HG03571 (cell line): Measurements from ENCODE around the gene RHBDL3.
"Not testable (repeated sequence)": the region's sequence is repeated elsewhere in the genome, so short reads cannot be mapped to it uniquely, and the experiment has no call there.

Experiments
- ATAC-seq: cut with Tn5 transposase; IDR thresholded peaks from one replicate; pipeline ENCODE4 v1.9.1; 2021; ENCODE audit not compliant: unreplicated experiment

Gene RHBDL3

DNA sequence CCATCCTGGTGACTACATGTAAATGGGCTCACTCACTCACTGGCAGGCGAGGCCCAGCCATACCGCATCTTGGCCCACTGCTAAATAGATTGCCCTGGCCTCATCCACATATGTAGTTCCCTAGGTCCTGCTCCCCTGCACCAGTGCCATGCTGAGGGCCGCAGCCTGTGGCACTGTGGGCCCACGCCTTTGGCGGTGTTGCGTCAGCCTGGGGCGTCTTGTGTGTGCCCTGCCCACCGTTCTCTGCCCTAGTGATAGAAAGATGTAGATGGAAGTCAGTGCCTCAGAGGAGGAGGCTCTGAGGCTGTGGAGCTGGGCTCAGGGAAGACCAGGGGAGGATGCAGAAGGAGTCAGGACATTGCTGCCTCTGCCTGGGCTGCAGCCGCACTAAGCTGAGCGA, 57.4 kb downstream of the RHBDL3 start:
- no peak for ATAC-seq

DNA sequence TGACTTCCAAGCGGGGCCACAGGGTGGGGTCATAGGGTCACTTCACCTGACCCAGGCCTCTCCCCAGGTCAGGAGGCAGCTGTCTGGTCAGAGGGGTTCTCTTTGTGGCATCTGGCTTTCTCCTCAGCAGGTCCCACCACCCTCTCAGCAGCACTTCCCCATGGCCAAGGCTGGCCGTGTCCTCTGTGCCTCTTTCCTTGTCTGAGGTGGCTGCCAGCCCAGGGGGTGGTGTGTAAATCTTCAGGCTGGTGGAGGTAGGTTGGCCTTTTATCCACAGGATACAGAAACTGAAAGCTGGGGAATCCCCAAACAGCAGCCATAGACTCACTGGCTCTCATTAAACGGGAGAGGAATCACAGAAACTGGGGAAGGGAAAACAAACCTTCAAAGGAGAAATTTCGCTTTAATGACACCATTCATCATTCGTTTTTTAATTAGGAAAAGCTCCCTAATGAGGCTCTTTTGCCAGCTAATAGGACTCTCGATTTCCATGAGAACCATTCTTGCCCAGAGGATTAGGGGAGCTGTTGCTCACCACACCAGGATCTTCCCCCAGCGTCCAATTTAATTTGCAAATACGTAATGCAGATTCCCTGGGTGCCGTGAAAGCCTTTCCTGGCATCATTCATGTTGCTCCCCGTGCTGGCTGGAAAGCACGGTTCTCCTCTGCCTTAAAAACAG, 58.3 kb downstream of the RHBDL3 start:
- no peak for ATAC-seq

DNA sequence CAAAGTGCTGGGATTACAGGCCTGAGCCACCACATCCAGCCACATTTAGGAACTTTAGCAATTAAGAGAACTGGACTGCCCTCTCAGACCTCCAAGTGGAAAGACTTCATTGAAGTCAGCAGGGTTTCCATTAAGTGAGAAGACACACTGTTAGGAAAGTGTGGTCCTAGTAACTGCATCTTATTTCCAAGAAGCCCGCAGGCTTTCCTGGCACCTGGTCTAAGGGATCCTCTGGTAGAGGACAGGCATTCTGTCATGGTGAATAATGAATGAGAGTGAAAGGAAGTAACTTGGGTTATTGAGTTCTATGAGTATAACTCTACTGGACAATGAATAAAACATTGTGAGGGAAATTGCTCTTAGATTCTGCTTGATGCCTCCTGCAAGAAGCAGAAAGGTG, 62.3 kb downstream of the RHBDL3 start:
- ATAC-seq = no peak

DNA sequence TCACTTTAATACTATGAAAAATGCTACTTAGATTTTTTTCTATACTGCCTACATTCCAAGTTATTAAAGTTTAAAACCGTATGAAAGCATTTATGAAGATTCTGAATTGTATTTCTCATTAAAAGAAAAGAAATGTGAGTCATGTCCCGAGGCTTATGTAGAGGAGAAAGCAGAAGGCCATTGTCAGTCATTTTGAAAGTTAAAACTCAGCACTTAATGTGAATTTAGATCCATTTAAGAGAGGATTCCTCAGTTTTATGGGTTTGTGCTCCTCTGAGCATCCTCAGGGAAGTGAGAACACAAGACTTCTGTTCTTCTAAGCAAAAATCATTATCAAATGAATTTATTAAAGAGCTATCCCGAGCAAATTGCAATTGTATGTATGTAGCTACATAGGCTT, 64.5 kb downstream of the RHBDL3 start:
- no peak for ATAC-seq

DNA sequence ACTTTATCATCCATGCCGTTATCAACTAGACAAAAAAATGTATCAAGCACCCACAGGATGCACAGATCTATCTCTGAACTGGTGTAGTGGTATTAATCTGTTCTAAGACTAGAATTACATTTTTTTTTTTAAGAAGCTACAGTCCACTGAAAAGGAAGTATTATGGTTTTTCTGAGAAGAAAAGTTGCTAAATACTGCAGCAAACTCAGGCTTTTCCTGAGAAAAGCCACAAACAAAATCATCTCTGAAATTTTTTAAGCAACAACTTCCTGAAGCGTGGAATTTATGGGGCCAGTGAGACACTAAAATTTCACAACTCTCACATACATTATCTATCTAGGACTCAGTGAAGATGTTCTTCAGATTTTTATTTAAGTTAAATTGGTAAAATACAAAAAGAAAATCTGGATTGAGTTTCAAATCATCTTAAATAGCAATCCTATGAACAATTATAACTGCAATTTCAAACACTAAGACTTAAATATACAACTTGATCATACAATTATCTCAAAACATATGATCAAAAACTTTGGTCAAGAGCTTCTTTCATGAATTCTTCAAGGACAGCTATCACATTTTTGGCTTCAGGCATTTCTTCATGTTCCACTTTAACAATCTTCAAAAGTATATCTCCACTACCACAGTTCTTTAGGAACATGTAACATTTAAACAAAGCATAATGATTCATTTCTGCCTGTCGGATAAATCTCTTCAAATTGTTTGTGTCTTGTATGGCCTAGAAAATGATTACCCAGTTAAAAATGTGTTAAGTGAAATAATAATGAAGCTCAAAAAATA, 65.8 kb downstream of the RHBDL3 start:
- no peak for ATAC-seq

DNA sequence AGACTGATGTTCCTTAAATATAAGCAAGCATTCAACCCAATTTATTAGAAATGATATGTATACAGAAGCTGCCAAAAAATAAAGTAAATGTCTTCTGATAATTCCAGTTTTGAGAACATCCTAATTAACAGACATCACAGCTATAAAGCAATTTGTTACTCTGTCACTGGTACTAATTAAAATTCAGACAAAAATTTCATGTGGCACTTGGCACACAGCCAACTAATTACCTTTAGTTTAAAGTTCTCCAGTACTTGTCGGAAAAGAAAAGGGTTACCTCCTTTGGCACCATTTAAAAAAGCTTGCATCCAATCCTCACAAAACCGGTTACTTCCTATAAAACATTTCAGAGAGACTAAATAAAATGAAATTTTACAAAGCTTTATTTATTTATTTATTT, 67.6 kb downstream of the RHBDL3 start:
- ATAC-seq = no peak

DNA sequence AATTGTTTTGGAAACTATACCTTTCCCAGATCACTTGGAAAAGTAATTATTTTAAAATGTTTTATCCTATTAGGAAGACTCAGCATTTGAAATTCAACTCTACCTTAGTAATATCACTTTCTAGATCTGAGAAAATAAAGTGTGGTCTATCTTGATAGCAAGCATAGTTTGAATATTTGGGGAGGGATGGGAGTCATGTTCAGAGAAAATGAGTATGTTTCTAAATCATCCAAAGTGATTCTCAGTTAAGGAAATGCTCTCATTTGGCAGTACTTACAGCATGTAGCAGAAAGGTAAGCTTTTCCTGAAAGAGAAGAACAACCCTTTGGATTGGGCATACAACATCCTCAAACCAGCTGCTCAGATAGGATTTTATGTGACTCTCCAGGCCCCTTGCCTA, 69.4 kb downstream of the RHBDL3 start:
- ATAC-seq = no peak

DNA sequence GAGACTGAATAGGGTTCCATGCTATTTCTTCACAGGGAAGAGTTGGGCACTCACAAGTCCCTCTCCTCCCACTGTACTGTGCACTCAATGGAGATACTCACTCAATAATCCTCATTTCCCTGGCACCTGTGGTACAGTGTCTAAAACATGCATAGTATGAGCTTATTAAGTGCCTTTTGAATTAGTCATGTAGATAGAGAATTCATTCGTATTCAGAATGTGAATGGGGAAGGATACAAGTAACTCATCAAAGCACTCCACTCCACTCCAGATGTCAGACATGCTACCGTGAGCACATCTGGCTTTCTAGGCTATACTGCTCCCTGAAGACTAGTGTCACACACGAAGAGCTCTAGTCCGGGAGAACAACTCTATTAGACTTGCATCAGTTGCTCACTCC, 70.1 kb downstream of the RHBDL3 start:
- no peak for ATAC-seq

DNA sequence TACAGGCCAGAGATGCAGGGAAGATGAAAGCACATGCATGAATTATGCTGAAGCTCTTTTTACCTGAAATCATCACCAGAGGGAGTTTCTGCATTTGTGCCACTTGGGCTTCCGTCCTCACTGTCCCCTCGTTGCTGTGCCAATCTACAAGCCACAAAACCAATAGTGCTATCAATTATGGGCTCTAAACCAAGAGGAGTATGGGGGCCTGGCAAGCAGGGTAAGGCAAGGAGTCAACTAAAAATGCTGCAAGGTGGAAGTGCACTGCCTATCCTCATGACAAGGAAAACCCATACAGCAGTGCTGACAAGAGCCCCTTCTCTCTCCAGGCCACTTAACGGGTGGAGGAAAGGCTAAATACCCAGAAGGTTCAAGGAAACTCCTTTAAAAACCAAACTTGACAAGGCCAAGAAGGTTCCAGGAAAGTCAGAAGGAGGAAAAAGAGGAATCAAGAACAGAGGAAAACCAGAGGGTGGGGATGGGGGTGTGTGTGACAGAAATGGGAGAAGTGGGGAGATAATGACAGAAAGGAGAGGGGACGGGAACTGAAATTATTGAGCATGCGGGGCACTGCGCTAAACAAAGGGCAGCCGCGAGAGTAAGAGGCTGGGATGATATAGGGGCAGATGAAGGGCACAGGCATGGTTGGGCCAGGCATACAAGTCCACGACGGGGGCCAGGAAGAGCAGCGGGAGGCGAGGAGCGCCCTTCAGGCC, 75.7 kb downstream of the RHBDL3 start:
- ATAC-seq = peak; percentile 9

DNA sequence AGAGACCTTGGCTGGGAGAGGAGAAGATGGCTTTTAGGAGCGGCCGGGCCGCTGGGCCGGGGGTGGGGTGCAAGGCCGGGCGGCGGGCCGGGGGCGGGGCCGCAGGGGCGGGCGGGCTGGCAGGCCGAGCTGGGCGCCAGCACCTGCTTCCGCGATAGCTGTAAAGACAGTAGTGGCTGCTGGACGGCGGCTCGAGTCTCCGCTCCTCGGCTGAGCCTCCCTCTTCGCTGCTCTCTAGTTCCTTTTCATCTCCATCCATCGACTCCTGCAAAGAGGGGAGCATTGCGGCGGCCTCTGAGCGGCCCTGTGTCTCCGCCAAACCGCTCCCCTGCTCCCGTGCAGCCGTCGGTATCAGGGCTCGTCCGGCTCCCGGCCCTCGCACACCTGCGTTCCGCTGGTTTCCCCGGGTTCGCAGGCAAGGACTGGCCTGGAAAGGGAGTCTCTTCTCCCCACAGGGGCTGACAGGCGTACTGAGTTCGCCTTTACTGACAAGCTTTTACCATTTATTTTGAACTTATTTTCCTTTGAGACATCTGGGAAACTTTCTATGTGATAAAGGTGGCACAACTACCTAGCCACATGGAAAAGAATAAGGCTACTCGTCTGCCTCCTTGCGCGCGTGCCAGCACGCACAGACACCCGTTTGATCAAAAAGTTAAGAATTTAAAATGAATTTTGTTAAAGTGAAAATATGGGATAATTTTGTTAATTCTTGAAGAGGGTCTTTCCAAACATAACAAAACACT, 76.4 kb downstream of the RHBDL3 start, which contains the start of gene C17orf75:
Gene C17orf75, minus strand, starts transcription at position 317 of the 746 bp plus-strand sequence. Its CDS starts 34 bp downstream, at position 283.
- ATAC-seq = peak; percentile 63

DNA sequence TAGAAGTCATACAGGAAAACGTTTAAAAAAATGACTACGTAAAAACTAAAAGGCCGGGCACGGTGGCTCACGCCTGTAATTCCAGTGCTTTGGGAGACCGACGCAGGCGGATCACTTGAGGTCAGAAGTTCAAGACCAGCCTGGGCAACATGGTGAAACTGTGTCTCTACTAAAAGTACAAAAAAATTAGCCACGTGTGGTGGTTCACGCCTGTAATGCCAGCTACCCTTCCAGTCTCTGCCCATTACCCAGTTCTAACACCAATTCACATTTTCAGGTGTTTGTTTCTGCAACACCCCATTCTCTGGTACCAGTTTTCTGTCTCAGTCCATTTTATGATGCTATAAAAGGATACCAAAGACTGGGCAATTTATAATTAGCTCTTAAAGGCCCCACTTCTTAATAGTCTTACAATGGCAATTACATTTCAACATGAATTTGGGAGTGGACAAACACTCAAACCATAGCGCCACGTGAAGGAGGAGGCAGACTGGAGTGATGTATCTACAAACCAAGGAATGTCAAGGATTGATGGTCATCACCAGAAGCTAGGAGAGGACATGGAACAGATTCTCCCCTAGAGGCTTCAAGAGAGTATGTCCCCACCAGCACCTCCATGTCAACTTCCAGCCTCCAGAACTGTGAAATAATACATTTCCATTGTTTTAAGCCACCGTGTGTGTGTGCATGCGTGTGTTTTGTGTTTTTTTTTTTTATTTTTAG, 77.1 kb downstream of the RHBDL3 start:
- no peak for ATAC-seq

DNA sequence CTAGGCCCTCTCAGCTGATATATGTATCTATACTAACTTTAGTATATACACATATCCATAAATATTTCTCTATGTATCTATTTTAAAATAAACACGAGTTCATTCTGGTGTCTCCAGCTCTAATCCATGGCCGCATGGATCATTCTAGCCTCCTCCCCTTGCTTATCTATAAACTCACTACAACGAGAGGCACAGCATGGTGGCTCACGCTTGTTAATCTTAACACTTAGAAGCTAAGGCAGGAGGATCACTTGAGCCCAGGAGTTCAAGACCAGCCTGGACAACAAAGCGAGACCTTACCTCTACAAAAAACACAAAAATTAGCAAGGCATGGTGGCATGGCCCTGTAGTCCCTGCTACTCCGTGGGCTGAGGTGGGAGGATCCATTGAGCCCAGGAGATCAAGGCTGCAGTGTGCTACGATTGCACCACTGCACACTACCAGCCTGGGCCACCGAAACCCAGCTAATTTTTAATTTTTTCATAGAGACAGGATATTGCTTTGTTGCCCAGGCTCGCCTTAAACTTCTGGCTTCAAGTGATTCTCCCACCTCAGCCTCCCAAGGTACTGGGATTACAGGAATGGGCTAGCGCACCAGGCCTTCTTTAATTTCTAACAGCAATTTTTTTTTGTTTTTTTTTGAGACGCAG, 80.4 kb downstream of the RHBDL3 start:
- no peak for ATAC-seq

DNA sequence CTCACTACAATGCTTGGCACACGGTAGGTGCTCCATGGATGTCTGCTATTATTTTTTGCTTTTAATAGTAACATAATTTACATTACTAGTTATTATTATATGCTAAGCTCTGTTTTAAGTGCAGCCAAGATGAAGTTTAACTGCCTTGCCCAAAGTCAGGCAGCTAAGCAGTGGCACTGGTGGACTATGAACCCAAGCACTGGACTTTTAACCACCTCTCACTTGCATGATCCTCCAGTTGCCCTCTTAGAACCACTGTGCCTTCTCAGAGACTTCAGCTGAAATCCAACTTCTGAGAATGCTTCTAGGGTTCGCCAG, 82.8 kb downstream of the RHBDL3 start:
- ATAC-seq = no peak

DNA sequence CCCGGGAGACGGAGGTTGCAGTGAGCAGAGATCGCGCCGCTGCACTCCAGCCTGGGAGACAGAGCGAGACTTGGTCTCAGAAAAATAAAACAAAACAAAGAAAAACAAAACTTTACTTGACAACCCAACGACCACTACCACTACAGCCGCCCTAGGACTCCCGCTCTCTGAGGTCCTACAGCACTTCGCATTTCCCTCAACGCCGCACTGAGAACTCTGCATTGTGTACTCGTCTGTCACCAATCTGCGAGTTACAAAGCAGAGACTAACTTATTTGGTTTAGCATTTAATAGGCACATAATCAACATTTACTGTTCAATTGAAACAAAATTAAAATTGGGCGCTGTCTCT, 83.8 kb downstream of the RHBDL3 start:
- ATAC-seq = no peak

DNA sequence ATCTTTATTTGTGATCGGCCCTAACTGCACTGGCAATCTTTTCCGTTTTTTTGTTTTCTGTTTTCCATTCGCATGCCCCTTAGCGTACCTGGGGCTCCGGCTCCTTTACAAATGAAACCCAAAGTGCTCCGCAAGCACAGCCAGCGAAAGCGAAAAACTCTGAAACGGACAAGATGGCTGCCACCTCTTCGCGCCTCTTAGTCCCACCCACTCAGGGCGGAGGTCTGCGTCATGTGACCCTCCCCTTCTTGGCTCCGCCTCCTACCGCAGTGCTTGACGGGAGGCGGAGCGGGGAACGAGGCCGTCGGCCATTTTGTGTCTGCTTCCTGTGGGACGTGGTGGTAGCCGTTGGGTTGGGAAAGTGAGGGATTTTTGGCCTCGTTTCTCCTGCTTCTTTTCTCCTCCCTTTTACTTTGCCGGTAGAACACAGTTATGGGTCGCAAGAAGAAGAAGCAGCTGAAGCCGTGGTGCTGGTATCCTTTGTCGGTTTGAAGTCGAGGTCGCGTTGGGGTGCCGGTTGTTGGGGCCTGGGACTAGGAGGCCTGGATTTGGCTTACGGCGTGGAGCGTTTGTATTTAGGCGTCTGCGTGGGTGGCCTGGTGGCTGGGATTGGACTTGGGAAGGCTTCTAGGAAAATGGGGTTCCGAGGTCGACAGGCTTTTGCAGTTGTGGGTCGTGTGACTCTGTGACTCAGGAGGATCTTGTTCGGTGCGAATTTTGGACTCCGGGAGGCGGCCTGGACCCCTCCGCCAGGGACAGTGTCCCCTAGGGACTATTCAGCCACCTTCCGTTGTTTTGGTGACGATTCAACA, 84.4 kb downstream of the RHBDL3 start, which contains the start of gene ZNF207:
Gene ZNF207, plus strand, starts transcription at position 304 of the 812 bp plus-strand sequence. Its CDS starts 129 bp downstream, at position 433.
- peak; percentile 78 for ATAC-seq

DNA sequence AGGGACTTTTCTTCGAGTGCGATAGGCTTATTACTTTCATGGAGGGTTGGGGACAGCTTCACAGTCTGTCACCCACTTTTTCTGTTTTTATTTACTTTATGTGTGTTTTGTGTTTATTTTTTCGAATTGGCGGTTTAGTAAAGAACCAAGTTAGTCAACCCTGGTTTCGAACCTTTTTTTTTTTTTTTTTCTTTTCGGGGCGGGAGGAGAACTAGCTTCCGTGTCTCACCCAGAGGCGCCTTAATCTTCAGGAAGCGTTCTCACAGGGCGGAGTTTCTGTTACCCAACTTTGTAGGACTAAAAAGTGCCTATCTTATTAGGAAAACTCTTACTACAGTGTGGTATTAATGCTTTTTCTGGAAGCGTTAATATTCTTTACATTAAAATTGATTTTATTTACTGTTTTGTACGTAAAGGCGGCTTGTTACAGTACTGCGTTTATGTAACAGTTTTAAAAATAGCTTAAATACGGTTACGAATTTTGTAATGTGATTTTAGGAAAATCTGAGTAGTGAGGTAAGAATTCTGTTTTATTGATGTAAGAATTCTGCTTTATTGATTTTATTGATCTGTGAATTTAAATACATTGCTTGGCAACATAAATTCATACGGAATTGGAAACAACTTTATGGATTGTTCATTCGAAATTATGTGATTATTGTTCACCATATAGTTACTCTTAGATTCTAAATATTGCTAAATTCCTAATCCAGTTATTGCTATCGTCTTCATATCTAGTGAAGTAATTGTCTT, 85.2 kb downstream of the RHBDL3 start:
- ATAC-seq = peak; percentile 28

DNA sequence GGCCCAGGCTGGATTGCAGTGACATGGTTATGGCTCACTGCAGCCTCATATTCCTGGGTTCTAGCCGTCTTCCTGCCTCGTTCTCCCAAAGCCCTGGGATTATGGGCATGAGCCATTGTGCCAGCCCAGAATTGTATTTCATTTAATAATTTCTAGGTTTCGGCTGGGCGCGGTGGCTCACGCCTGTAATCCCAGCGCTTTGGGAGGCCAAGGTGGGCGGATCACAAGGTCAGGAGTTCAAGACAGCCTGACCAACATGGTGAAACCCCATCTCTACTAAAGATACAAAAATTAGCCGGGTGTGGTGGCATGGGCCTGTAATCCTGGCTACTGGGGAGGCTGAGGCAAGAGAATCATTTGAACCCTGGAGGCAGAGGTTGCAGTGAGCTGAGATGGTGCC, 87.1 kb downstream of the RHBDL3 start:
- not testable (repeated sequence) for ATAC-seq

DNA sequence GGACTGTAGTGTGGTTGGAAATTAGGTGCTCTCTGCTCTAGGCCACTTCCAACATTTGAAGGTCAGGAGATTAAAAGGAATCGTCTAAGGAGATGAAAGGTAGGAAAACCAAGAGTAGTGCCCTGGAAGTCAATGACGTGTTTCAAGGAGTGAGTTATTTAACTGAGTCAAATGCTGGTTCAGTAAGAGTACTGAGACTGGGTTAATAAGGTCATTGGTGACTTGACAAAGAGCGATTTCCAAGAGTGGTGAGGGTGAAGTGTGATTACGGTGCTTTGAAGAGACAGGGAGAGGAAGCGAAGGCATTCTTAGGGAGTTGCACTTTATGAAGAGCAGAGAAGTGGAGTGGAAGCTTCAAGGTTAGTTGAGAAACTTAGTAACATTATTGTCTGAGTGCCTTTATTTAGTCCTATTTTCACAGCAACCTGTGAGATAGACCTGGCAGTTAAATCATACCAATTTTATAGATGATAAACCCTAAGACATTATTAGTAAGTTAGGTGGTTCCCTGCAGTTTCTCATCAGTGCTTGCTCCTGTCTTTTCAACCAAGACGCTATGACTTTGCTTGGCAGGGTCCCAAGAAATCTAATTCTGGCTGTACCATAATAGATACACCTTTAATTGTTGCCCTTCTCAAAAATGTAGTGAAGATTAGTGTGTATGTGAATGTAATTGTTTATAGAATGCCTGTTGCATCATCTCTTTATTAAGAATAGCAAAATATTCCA, 90.2 kb downstream of the RHBDL3 start:
- ATAC-seq = no peak
